HCT116 (cell line): Measurements from ENCODE around the gene SSUH2. TPM values are rescaled to one million over a fixed set of nuclear protein-coding genes. Genes with fewer than 3 reads are reported as not detected.

Source experiments
- ATAC-seq: fragments of 200-7000 bp; cut with Tn5 transposase; 2 replicates; pipeline ENCODE4 v1.9.1; 2020; ENCODE audit warnings: mild to moderate bottlenecking, moderate library complexity
- BruUV-seq: library from RNA; stranded (reverse); fragments of 400-500 nt; replicated peaks from 2 replicates; lab custom pipeline; 2021; lab: Mats Ljungman, UMichigan
- CTCF ChIA-PET: fragments of 300-600 bp; sonication (Branson Sonifier 250); formaldehyde crosslinking; loops from one replicate; lab custom pipeline; 2021; ENCODE audit warnings: antibody characterized with exemption; lab: Charles Lee
- POLR2A ChIA-PET: fragments of 300-600, 350-600 bp; sonication (Branson Sonifier 250); formaldehyde crosslinking; loops from one replicate; lab custom pipeline; 2021; ENCODE audit warnings: antibody characterized with exemption; lab: Charles Lee
- RAD21 ChIA-PET, 2 experiments: fragments of 300-600 bp; sonication (Branson Sonifier 250); formaldehyde crosslinking; loops; one replicate each; lab custom pipeline; 2023; ENCODE audit warnings: low total read pairs in 2 of 2; ENCODE audit not compliant: uncharacterized antibody in 2 of 2, unreplicated experiment in 2 of 2, low non-redundant PET in 1 of 2; lab: Charles Lee
- DNase-seq: peaks from one replicate; pipeline ENCODE4 v3.0.0-alpha.2; 2010; ENCODE audit warnings: low read depth, low spot score
- H2AFZ ChIP-seq: fragments of 200-600 bp; shearing (Covaris generic), sonication (generic); 2 replicates; pipeline ENCODE4 v1.6.1; 2017; ENCODE audit warnings: low read depth, mixed run types, mixed read lengths, antibody characterized with exemption, low read length; ENCODE audit not compliant: poor library complexity, severe bottlenecking
- H3K27ac ChIP-seq: 2 replicates; pipeline ENCODE4 v1.5.1; 2012; ENCODE audit warnings: low read depth, low read length
- H3K27me3 ChIP-seq: fragments of 200-600 bp; sonication (generic); 2 replicates; pipeline ENCODE4 v1.6.1; 2016; ENCODE audit warnings: mixed run types, low read length, mixed read lengths; ENCODE audit not compliant: insufficient read depth
- H3K36me3 ChIP-seq, 2 experiments: fragments of 200-500 bp in 1 of 2; fragments of 200-600 bp in 1 of 2; sonication (Bioruptor generic) in 1 of 2; sonication (generic) in 1 of 2; 2 replicates each; pipeline versions ENCODE4 v1.5.1 to v1.6.1; 2014 to 2016; ENCODE audit warnings: low read length in 2 of 2, inconsistent platforms in 1 of 2, mixed read lengths in 1 of 2, mixed run types in 1 of 2; ENCODE audit not compliant: insufficient read depth in 2 of 2, control insufficient read depth in 1 of 2
- H3K4me1 ChIP-seq, 2 experiments: fragments of 200-600 bp in 1 of 2; sonication (generic) in 1 of 2; 2 replicates each; pipeline versions ENCODE4 v1.5.1 to v1.6.1; 2012 to 2017; ENCODE audit warnings: low read length in 2 of 2, inconsistent platforms in 1 of 2, mild to moderate bottlenecking in 1 of 2, mixed read lengths in 1 of 2, mixed run types in 1 of 2, moderate library complexity in 1 of 2; ENCODE audit not compliant: insufficient read depth in 2 of 2, control insufficient read depth in 1 of 2
- H3K4me2 ChIP-seq: fragments of 200-600 bp; sonication (generic); 2 replicates; pipeline ENCODE4 v1.6.1; 2017; ENCODE audit warnings: mixed run types, low read length, mixed read lengths
- H3K4me3 ChIP-seq, 2 experiments: fragments of 200-600 bp in 1 of 2; sonication (generic) in 1 of 2; replicated peaks in 1 of 2; 2 replicates each; pipeline ENCODE4 v1.5.1; 2011 to 2016; ENCODE audit warnings: low read length in 2 of 2, control low read depth in 1 of 2, low read depth in 1 of 2, mild to moderate bottlenecking in 1 of 2, mixed read lengths in 1 of 2, mixed run types in 1 of 2
- H3K79me2 ChIP-seq: fragments of 200-600 bp; sonication (generic); 2 replicates; pipeline ENCODE4 v1.6.1; 2017; ENCODE audit warnings: mild to moderate bottlenecking, mixed run types, low read length, moderate library complexity, mixed read lengths; ENCODE audit not compliant: insufficient read depth
- H3K9ac ChIP-seq: fragments of 200-600 bp; sonication (generic); 2 replicates; pipeline ENCODE4 v1.6.1; 2016; ENCODE audit warnings: low read length, mixed read lengths
- H3K9me2 ChIP-seq: fragments of 200-600 bp; sonication (generic), shearing (Covaris generic); 2 replicates; pipeline ENCODE4 v1.6.1; 2017; ENCODE audit warnings: mixed run types, mild to moderate bottlenecking, moderate library complexity; ENCODE audit not compliant: insufficient read depth
- H3K9me3 ChIP-seq, 2 experiments: fragments of 200-500 bp in 1 of 2; fragments of 200-600 bp in 1 of 2; sonication (Bioruptor generic) in 1 of 2; sonication (generic) in 1 of 2; 2 replicates each; pipeline ENCODE4 v1.6.1; 2014 to 2017; ENCODE audit warnings: low read length in 2 of 2, mixed read lengths in 2 of 2, inconsistent platforms in 1 of 2, low read depth in 1 of 2, mild to moderate bottlenecking in 1 of 2, mixed run types in 1 of 2, moderate library complexity in 1 of 2; ENCODE audit not compliant: control insufficient read depth in 1 of 2, insufficient read depth in 1 of 2
- H4K20me1 ChIP-seq: fragments of 200-600 bp; sonication (generic), shearing (Covaris generic); 2 replicates; pipeline ENCODE4 v1.6.1; 2017; ENCODE audit warnings: mixed run types, mild to moderate bottlenecking, moderate library complexity; ENCODE audit not compliant: insufficient read depth
- CBX3 ChIP-seq: IDR thresholded peaks from 2 replicates; pipeline ENCODE4 v1.6.1; 2012; ENCODE audit warnings: low read depth
- CEBPB ChIP-seq: IDR thresholded peaks from 2 replicates; pipeline ENCODE4 v1.6.1; 2012; ENCODE audit warnings: low read depth
- EGR1 ChIP-seq: IDR thresholded peaks from 2 replicates; pipeline ENCODE4 v1.6.1; 2012; ENCODE audit warnings: low read depth
- ELF1 ChIP-seq: IDR thresholded peaks from 2 replicates; pipeline ENCODE4 v1.6.1; 2012; ENCODE audit warnings: low read depth, borderline replicate concordance
- EZH2 ChIP-seq: fragments of 200-600 bp; sonication (generic); IDR thresholded peaks from 2 replicates; pipeline ENCODE4 v1.6.1; 2017; ENCODE audit warnings: antibody characterized with exemption, mixed run types
- EZH2phosphoT487 ChIP-seq: fragments of 200-600 bp; IDR thresholded peaks from 2 replicates; pipeline ENCODE4 v1.6.1; 2018; ENCODE audit warnings: antibody characterized with exemption, borderline replicate concordance
- FOSL1 ChIP-seq: IDR thresholded peaks from 2 replicates; pipeline ENCODE4 v1.6.1; 2012; ENCODE audit warnings: low read depth
- MAX ChIP-seq: IDR thresholded peaks from 2 replicates; pipeline ENCODE4 v1.6.1; 2012
- POLR2A ChIP-seq: IDR thresholded peaks from 2 replicates; pipeline ENCODE4 v1.7.0; 2011; ENCODE audit warnings: borderline replicate concordance; ENCODE audit not compliant: insufficient read depth, insufficient read length; ENCODE audit errors: extremely low read depth
- RAD21 ChIP-seq: IDR thresholded peaks from 2 replicates; pipeline ENCODE4 v1.6.1; 2012; ENCODE audit warnings: low read depth, mild to moderate bottlenecking
- SIN3A ChIP-seq: IDR thresholded peaks from 2 replicates; pipeline ENCODE4 v1.6.1; 2012; ENCODE audit warnings: low read depth
- SRF ChIP-seq: IDR thresholded peaks from 2 replicates; pipeline ENCODE4 v1.6.1; 2012; ENCODE audit warnings: low read depth
- TCF7L2 ChIP-seq: IDR thresholded peaks from 2 replicates; pipeline ENCODE4 v1.7.0; 2011; ENCODE audit warnings: borderline replicate concordance, inconsistent platforms; ENCODE audit not compliant: insufficient read depth, insufficient read length; ENCODE audit errors: extremely low read depth
- YY1 ChIP-seq: IDR thresholded peaks from 2 replicates; pipeline ENCODE4 v1.6.1; 2011; ENCODE audit warnings: low read length, low read depth, moderate library complexity, mild to moderate bottlenecking; ENCODE audit not compliant: insufficient replicate concordance; ENCODE audit errors: extremely low read depth
- ZFX ChIP-seq: fragments of 450-650 bp; IDR thresholded peaks from 2 replicates; pipeline ENCODE4 v1.6.1; 2017
- intact Hi-C: fragments of 100-400 bp; cut with micrococcal nuclease; formaldehyde crosslinking; loops from 2 replicates; pipeline ENCODE4 v1.10.0; 2022
- total RNA-seq: library from RNA; stranded (reverse); gene quantifications from one replicate; pipeline ENCODE4 v1.2.1, GENCODE V29; 2021; ENCODE audit not compliant: unreplicated experiment
- TF ChIP-seq, protein P1 (sequence below): IDR thresholded peaks from 2 replicates; pipeline ENCODE4 v1.6.1; 2012
- TF ChIP-seq, protein P2 (sequence below), 3 experiments: fragments of 200-600 bp in 1 of 3; sonication (generic) in 1 of 3; IDR thresholded peaks in 2 of 3; conservative IDR thresholded peaks in 1 of 3; 2 replicates each; pipeline ENCODE4 v1.5.1; 2012 to 2017; ENCODE audit warnings: low read depth in 2 of 3, low read length in 2 of 3, antibody characterized with exemption in 1 of 3, borderline replicate concordance in 1 of 3, control low read depth in 1 of 3, mild to moderate bottlenecking in 1 of 3, mixed read lengths in 1 of 3, mixed run types in 1 of 3, moderate library complexity in 1 of 3; ENCODE audit not compliant: insufficient read depth in 1 of 3
- TF ChIP-seq, protein P3 (sequence below): IDR thresholded peaks from 2 replicates; pipeline ENCODE4 v1.6.1; 2011; ENCODE audit warnings: mild to moderate bottlenecking, low read length, moderate library complexity; ENCODE audit not compliant: insufficient replicate concordance; ENCODE audit errors: extremely low read depth
- TF ChIP-seq, protein P4 (sequence below): IDR thresholded peaks from 2 replicates; pipeline ENCODE4 v1.6.1; 2012; ENCODE audit warnings: low read depth

The SSUH2 gene
- total RNA-seq, 1 experiment from 2014 or later, result 0.76 TPM

GRCh38 chr3:8625991-8626390, 18.6 kb downstream of the SSUH2 start:
- H3K4me1 ChIP-seq, result peaks cover 29 to 57% of the 10 kb centered on the region in 2 experiments
- H2AFZ ChIP-seq, result no peak overlapping the region
- H3K9me3 ChIP-seq, result no peaks in the 10 kb centered on the region
- ChIA-PET CTCF (interaction anchor here (0.8 to 2.6 kb wide), 3 partner anchors 182 to 302 kb away, joined by 4 to 8 read pairs (median 6); no protein-coding TSS in a partner anchor), RAD21 (no interaction called here), POLR2A (no interaction called here)
- no peak overlapping the region for H3K9ac ChIP-seq
- DNase-seq (peak; percentile 6), ATAC-seq (no peak; the same call in 1 of the 2 replicates)
- no peak overlapping the region for H3K27ac ChIP-seq
- H3K36me3 ChIP-seq, result no peaks in the 10 kb centered on the region
- H4K20me1 ChIP-seq, result no peaks in the 10 kb centered on the region
- no peaks in the 10 kb centered on the region for H3K9me2 ChIP-seq
- no peaks in the 10 kb centered on the region for H3K79me2 ChIP-seq
- no peak overlapping the region for H3K4me3 ChIP-seq
- intact Hi-C loops, result no loop called here
- no TSS peak for BruUV-seq
- TF ChIP-seq EZH2phosphoT487 (no peak), CBX3 (no peak), EZH2 (no peak), MAX (no peak), EGR1 (no peak), ZFX (no peak), TCF7L2 (no peak), ELF1 (no peak), SRF (no peak), POLR2A (no peak), FOSL1 (no peak), RAD21 (no peak), YY1 (no peak), CEBPB (no peak), SIN3A (no peak)
- TF ChIP-seq, protein P1, sequence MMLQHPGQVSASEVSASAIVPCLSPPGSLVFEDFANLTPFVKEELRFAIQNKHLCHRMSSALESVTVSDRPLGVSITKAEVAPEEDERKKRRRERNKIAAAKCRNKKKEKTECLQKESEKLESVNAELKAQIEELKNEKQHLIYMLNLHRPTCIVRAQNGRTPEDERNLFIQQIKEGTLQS, result no peak
- TF ChIP-seq, protein P2, sequence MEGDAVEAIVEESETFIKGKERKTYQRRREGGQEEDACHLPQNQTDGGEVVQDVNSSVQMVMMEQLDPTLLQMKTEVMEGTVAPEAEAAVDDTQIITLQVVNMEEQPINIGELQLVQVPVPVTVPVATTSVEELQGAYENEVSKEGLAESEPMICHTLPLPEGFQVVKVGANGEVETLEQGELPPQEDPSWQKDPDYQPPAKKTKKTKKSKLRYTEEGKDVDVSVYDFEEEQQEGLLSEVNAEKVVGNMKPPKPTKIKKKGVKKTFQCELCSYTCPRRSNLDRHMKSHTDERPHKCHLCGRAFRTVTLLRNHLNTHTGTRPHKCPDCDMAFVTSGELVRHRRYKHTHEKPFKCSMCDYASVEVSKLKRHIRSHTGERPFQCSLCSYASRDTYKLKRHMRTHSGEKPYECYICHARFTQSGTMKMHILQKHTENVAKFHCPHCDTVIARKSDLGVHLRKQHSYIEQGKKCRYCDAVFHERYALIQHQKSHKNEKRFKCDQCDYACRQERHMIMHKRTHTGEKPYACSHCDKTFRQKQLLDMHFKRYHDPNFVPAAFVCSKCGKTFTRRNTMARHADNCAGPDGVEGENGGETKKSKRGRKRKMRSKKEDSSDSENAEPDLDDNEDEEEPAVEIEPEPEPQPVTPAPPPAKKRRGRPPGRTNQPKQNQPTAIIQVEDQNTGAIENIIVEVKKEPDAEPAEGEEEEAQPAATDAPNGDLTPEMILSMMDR (IDR thresholded peaks at IDR 0.05 in 2 of 3, conservative IDR thresholded peaks at IDR 0.05 in 1 of 3; ENCODE audit: borderline replicate concordance in 1 of 3, insufficient read depth in 1 of 3, low read depth in 2 of 3, low read length in 2 of 3), result no peak
- TF ChIP-seq, protein P3, sequence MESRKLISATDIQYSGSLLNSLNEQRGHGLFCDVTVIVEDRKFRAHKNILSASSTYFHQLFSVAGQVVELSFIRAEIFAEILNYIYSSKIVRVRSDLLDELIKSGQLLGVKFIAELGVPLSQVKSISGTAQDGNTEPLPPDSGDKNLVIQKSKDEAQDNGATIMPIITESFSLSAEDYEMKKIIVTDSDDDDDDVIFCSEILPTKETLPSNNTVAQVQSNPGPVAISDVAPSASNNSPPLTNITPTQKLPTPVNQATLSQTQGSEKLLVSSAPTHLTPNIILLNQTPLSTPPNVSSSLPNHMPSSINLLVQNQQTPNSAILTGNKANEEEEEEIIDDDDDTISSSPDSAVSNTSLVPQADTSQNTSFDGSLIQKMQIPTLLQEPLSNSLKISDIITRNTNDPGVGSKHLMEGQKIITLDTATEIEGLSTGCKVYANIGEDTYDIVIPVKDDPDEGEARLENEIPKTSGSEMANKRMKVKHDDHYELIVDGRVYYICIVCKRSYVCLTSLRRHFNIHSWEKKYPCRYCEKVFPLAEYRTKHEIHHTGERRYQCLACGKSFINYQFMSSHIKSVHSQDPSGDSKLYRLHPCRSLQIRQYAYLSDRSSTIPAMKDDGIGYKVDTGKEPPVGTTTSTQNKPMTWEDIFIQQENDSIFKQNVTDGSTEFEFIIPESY, result no peak
- TF ChIP-seq, protein P4, sequence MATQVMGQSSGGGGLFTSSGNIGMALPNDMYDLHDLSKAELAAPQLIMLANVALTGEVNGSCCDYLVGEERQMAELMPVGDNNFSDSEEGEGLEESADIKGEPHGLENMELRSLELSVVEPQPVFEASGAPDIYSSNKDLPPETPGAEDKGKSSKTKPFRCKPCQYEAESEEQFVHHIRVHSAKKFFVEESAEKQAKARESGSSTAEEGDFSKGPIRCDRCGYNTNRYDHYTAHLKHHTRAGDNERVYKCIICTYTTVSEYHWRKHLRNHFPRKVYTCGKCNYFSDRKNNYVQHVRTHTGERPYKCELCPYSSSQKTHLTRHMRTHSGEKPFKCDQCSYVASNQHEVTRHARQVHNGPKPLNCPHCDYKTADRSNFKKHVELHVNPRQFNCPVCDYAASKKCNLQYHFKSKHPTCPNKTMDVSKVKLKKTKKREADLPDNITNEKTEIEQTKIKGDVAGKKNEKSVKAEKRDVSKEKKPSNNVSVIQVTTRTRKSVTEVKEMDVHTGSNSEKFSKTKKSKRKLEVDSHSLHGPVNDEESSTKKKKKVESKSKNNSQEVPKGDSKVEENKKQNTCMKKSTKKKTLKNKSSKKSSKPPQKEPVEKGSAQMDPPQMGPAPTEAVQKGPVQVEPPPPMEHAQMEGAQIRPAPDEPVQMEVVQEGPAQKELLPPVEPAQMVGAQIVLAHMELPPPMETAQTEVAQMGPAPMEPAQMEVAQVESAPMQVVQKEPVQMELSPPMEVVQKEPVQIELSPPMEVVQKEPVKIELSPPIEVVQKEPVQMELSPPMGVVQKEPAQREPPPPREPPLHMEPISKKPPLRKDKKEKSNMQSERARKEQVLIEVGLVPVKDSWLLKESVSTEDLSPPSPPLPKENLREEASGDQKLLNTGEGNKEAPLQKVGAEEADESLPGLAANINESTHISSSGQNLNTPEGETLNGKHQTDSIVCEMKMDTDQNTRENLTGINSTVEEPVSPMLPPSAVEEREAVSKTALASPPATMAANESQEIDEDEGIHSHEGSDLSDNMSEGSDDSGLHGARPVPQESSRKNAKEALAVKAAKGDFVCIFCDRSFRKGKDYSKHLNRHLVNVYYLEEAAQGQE, result no peak
- H3K27me3 ChIP-seq, result no peaks in the 10 kb centered on the region
- peak overlapping the region; percentile 52 for H3K4me2 ChIP-seq
